Measurements from ENCODE around the gene IL31RA.

Gene IL31RA

DNA sequence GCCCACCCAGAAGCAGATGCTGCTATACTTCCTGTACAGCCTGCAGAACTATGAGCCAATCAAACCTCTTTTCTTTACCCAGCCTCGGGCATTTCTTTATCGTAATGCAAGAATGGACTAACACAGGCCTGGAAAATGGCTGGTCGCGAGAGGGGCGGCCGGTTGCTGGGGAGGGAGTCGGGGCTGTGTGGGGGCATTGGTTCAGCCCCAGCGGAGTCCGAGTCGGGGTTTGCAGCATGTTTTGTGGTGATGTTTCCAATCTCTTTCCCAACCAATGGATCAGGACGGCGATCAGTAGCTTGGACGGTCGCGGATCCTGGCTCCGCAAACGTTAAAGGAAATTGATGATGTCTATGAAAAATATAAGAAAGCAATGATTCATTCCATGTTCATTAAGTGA, 18.7 kb upstream of the IL31RA start:
- ATAC-seq = no peak
- TF ChIP-seq ISL1 (CRISPR knock-in tag; IDR thresholded peaks at IDR 0.05) = no peak
- TF ChIP-seq ESRRG (CRISPR knock-in tag; IDR thresholded peaks at IDR 0.05) = no peak
- TF ChIP-seq SNAI2 (CRISPR knock-in tag; IDR thresholded peaks at IDR 0.05) = no peak
- TF ChIP-seq ZNF70 (CRISPR knock-in tag; IDR thresholded peaks at IDR 0.05) = no peak

DNA sequence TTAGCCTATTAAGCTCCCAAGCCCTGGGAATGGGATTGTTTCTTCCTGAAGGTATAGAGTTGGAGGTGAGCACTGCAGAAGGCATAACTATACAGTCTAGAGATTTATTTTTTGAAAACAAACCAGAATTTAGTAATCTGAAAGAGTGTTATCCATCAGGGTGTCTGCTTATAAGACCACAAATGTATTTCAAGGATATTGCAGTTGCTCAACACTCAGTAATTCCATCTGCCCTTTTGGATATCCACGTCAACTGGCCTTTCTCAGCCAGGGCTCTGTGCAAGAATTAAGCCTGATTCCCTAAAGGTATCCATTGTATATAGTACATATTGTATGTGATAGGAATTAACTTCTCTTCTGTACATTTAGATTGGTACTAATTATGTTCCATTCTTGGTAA, 15.0 kb upstream of the IL31RA start:
- ATAC-seq = no peak
- TF ChIP-seq, protein P1, sequence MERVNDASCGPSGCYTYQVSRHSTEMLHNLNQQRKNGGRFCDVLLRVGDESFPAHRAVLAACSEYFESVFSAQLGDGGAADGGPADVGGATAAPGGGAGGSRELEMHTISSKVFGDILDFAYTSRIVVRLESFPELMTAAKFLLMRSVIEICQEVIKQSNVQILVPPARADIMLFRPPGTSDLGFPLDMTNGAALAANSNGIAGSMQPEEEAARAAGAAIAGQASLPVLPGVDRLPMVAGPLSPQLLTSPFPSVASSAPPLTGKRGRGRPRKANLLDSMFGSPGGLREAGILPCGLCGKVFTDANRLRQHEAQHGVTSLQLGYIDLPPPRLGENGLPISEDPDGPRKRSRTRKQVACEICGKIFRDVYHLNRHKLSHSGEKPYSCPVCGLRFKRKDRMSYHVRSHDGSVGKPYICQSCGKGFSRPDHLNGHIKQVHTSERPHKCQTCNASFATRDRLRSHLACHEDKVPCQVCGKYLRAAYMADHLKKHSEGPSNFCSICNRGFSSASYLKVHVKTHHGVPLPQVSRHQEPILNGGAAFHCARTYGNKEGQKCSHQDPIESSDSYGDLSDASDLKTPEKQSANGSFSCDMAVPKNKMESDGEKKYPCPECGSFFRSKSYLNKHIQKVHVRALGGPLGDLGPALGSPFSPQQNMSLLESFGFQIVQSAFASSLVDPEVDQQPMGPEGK (CRISPR knock-in tag; IDR thresholded peaks at IDR 0.05; ENCODE audit: borderline replicate concordance) = no peak
- TF ChIP-seq CSDC2 (CRISPR knock-in tag; IDR thresholded peaks at IDR 0.05) (no peak), SNAI2 (CRISPR knock-in tag; IDR thresholded peaks at IDR 0.05) (no peak), ESRRG (CRISPR knock-in tag; IDR thresholded peaks at IDR 0.05) (no peak), ARNTL (CRISPR knock-in tag; IDR thresholded peaks at IDR 0.05; ENCODE audit: borderline replicate concordance, low read depth) (no peak), GLIS3 (CRISPR knock-in tag; IDR thresholded peaks at IDR 0.05) (no peak), OSR1 (CRISPR knock-in tag; IDR thresholded peaks at IDR 0.05) (no peak)
- TF ChIP-seq, protein P2, sequence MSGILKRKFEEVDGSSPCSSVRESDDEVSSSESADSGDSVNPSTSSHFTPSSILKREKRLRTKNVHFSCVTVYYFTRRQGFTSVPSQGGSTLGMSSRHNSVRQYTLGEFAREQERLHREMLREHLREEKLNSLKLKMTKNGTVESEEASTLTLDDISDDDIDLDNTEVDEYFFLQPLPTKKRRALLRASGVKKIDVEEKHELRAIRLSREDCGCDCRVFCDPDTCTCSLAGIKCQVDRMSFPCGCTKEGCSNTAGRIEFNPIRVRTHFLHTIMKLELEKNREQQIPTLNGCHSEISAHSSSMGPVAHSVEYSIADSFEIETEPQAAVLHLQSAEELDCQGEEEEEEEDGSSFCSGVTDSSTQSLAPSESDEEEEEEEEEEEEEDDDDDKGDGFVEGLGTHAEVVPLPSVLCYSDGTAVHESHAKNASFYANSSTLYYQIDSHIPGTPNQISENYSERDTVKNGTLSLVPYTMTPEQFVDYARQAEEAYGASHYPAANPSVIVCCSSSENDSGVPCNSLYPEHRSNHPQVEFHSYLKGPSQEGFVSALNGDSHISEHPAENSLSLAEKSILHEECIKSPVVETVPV (CRISPR knock-in tag; IDR thresholded peaks at IDR 0.05) = no peak
- TF ChIP-seq, protein P3, sequence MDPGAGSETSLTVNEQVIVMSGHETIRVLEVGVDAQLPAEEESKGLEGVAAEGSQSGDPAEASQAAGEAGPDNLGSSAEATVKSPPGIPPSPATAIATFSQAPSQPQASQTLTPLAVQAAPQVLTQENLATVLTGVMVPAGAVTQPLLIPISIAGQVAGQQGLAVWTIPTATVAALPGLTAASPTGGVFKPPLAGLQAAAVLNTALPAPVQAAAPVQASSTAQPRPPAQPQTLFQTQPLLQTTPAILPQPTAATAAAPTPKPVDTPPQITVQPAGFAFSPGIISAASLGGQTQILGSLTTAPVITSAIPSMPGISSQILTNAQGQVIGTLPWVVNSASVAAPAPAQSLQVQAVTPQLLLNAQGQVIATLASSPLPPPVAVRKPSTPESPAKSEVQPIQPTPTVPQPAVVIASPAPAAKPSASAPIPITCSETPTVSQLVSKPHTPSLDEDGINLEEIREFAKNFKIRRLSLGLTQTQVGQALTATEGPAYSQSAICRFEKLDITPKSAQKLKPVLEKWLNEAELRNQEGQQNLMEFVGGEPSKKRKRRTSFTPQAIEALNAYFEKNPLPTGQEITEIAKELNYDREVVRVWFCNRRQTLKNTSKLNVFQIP (CRISPR knock-in tag; IDR thresholded peaks at IDR 0.05; ENCODE audit: borderline replicate concordance, low read depth) = no peak

DNA sequence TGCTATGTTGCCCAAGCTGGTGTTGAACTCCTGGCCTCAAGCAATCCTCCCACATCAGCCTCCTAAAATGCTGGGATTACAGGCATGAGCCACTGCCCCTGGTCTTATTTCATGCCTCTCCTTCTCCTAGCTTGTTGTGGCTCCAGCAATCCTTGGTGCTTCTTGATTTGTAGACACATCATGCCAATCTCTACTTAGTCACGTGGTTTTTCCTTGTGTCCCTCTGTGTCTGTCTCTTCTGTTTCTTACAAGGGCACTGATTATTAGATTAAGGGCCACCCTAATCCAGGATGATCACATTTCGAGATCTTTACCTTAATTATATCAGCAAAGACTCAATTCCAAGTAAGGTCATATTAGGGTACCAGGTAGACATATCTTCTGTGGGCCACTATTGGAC, 9.2 kb upstream of the IL31RA start:
- ATAC-seq = no peak
- TF ChIP-seq OSR1 (CRISPR knock-in tag; IDR thresholded peaks at IDR 0.05) (no peak), GLIS3 (CRISPR knock-in tag; IDR thresholded peaks at IDR 0.05) (no peak), ZNF70 (CRISPR knock-in tag; IDR thresholded peaks at IDR 0.05) (no peak), PPARA (CRISPR knock-in tag; IDR thresholded peaks at IDR 0.05; ENCODE audit: borderline replicate concordance) (no peak), TOX (CRISPR knock-in tag; IDR thresholded peaks at IDR 0.05; ENCODE audit: borderline replicate concordance) (no peak), RARB (CRISPR knock-in tag; IDR thresholded peaks at IDR 0.05) (no peak), ZNF8 (CRISPR knock-in tag; IDR thresholded peaks at IDR 0.05) (no peak), TCF4 (CRISPR knock-in tag; IDR thresholded peaks at IDR 0.05; ENCODE audit: borderline replicate concordance) (no peak), ZC3H10 (CRISPR knock-in tag; IDR thresholded peaks at IDR 0.05) (no peak), ZFP3 (CRISPR knock-in tag; IDR thresholded peaks at IDR 0.05) (no peak)
- TF ChIP-seq, protein P4, sequence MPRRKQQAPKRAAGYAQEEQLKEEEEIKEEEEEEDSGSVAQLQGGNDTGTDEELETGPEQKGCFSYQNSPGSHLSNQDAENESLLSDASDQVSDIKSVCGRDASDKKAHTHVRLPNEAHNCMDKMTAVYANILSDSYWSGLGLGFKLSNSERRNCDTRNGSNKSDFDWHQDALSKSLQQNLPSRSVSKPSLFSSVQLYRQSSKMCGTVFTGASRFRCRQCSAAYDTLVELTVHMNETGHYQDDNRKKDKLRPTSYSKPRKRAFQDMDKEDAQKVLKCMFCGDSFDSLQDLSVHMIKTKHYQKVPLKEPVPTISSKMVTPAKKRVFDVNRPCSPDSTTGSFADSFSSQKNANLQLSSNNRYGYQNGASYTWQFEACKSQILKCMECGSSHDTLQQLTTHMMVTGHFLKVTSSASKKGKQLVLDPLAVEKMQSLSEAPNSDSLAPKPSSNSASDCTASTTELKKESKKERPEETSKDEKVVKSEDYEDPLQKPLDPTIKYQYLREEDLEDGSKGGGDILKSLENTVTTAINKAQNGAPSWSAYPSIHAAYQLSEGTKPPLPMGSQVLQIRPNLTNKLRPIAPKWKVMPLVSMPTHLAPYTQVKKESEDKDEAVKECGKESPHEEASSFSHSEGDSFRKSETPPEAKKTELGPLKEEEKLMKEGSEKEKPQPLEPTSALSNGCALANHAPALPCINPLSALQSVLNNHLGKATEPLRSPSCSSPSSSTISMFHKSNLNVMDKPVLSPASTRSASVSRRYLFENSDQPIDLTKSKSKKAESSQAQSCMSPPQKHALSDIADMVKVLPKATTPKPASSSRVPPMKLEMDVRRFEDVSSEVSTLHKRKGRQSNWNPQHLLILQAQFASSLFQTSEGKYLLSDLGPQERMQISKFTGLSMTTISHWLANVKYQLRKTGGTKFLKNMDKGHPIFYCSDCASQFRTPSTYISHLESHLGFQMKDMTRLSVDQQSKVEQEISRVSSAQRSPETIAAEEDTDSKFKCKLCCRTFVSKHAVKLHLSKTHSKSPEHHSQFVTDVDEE (CRISPR knock-in tag; IDR thresholded peaks at IDR 0.05) = no peak
- TF ChIP-seq, protein P5, sequence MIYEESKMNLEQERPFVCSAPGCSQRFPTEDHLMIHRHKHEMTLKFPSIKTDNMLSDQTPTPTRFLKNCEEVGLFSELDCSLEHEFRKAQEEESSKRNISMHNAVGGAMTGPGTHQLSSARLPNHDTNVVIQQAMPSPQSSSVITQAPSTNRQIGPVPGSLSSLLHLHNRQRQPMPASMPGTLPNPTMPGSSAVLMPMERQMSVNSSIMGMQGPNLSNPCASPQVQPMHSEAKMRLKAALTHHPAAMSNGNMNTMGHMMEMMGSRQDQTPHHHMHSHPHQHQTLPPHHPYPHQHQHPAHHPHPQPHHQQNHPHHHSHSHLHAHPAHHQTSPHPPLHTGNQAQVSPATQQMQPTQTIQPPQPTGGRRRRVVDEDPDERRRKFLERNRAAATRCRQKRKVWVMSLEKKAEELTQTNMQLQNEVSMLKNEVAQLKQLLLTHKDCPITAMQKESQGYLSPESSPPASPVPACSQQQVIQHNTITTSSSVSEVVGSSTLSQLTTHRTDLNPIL (CRISPR knock-in tag; IDR thresholded peaks at IDR 0.05; ENCODE audit: low read depth) = no peak
- TF ChIP-seq, protein P3 (CRISPR knock-in tag; IDR thresholded peaks at IDR 0.05; ENCODE audit: borderline replicate concordance, low read depth) = no peak
- TF ChIP-seq, protein P2 (CRISPR knock-in tag; IDR thresholded peaks at IDR 0.05) = no peak
